HG02642 (cell line): ENCODE data around the gene TAMALIN.
A peak's percentile ranks its signal among the peaks of the same experiment; 100 is the strongest.
"Not testable (repeated sequence)": the region's sequence is repeated elsewhere in the genome, so short reads cannot be mapped to it uniquely, and the experiment has no call there.

Experiments used
- ATAC-seq: cut with Tn5 transposase; IDR thresholded peaks from one replicate; pipeline ENCODE4 v1.9.1; 2021; ENCODE audit warnings: mild to moderate bottlenecking; ENCODE audit not compliant: unreplicated experiment, poor library complexity

The TAMALIN gene

DNA sequence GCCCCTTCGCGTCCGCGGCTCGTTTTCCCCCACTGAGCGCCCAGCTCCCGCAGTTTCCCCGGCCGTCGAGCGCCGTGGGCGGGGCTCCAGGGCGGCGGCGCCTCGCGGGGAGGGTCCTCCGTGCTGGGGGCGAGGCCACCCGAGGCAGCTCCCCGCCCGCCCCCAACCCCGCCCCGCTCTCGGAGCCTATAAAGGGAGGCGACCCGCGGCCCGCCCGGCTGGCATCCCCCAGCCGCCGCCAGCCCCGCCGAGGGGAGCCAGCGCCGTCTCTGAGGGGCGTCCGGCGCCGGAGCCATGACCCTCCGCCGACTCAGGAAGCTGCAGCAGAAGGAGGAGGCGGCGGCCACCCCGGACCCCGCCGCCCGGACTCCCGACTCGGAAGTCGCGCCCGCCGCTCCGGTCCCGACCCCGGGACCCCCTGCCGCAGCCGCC, at the start of gene TAMALIN:
Gene TAMALIN (plus strand): TSS at position 221 of the 432 bp plus-strand sequence. CDS start 74 bp downstream, at position 295.
- no peak for ATAC-seq

- ATAC-seq, result no peak
Observed at GRCh38 chr12:51958542-51958941, 48.2 kb upstream of the TAMALIN start.

DNA sequence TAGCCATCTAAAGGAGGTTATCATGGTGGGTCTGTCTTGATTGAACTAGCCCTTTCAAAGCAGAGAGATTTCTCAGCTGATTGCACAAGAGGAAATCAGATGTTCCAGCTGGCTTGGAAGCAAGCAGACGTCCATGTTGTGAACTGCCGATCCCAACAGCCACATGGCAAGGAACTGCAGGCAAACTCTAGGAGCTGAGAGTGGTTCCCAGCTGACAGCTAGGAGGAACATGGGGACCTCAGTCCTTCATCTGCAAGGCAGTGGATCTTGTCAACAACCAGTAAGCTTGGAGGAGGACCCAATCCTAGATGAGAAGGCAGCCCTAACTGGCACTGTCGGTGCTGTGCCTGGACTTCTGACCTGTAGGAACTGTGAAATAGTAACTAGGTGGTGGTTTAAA, 47.5 kb upstream of the TAMALIN start:
- no peak for ATAC-seq

DNA sequence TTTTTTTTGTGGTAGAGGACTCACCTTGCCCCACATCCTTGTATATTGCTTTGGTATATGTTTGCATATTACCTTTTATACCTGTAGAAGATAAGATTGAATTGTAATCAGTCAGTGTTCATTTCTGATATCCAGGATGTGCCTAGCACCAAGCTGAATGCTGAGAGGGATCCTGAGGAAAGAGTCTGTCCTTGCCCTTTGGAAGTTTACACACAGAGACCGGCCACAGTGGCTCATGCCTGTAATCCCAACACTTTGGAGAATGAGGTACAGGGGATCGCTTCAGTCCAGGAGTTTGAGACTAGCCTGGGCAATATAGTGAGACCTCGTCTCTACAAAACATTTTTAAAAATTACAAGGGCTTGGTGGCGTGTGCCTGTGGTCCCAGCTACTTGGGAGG, 46.8 kb upstream of the TAMALIN start:
- ATAC-seq, result no peak

DNA sequence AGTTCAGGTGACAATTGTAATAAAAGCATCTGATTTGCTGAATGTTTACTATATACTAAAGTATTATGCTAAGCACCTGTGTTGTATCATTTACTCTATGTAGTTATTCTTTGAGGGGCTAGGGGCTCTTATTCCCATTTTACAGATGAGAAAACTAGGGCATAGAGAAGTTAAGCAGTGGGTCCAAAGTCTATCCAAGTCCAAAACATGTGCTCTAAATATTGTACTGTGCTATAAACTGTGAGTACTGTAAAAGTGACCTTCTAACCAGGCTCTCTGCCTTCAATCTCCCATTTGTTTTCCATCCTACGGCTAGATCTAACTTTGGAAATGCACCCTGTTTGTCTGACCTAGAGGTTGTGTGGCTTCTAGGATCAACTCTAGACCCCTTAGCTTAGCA, 46.3 kb upstream of the TAMALIN start:
- no peak for ATAC-seq

DNA sequence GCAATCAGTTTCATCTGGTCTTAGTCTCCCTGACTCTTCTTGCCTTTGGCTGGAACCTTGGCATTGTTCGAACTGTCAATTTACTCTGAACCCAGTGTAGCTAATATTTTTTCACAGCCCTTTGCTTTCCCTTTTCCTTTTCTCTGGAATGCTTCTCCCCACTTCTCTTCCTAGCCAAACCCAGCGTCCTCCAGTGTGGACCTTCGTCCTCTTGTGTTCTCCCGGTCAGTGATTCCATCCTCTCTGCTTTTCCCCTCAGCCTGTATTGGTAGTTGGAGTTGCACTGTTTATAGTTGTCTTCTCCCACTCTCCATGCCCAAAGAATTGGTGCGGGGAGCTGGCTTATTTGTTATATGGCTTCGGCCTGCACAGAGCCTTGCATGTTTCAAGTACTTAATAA, 45.9 kb upstream of the TAMALIN start:
- ATAC-seq, result no peak

DNA sequence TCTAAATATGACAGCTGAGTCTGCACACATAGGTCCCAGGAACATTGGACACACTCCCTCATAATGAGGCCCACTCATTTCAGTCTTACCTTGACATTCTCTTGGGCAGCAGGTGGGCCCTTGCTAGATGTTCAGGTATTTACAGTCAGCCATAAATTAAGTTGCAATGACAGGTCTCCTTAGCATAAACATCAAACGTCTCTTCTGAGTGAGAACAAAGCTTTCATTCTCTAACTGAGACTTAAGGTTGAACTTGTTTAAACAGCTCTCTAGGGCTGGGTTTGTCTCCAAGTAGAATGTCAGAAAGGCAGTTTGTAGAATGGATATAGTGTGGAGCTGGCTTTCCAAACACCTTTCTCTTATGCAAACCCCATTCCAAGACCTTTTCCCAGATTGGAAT, 44.9 kb upstream of the TAMALIN start:
- no peak for ATAC-seq

DNA sequence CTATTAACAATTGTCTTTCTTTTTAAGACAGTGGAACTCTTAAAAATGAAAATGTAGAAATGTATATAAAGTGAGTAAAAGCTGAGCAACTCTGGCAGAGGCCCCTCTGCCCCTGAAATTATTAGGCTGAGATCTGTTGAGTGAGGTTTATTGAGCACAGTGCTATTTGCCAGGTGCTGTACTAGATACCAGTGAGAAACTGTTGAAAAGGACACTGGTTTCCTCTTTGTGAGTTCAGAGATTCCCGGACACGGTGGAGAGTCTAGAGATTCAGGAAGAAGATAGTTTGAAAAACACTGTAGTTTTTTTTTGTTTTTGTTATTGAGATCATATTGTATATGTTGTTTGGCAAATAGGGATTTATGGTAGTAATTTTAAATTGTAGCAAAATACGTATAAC, 44.0 kb upstream of the TAMALIN start:
- ATAC-seq, result no peak

DNA sequence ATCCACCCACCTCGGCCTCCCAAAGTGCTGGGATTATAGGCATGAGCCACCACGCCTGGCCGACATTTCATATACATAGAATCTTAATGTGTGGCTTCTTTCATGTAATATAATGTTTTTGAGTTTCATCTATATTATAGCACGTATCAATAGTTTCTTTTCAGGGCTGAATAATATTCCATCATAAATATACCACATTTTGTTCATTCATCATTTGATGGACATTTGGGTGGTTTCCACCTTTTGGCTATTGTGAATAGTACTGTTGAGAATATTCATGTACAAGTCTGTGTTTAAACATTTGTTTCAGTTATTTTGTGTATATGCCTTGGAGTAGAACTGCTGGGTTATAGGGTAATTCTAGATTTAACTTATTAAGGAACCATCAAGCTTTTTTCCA, 43.3 kb upstream of the TAMALIN start:
- no peak for ATAC-seq

DNA sequence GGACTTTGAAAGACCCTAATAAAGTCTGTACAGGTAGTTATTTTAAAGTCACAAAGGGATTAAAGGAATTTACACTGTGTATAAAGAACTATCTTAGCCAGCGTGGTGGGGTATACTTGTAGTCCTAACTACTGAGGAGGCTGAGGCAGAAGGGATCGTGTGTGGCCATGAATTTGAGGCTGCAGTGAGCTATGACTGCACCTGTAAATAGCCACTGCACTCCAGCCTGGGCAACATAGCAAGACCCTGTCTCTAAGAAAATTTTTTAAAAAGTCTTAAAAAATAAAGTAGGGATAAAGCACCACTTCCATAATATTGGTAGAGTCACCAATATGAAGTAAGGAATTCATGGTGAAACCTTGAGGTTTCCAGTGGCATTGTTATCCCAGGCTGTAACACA, 37.1 kb upstream of the TAMALIN start:
- ATAC-seq, result no peak

- peak; percentile 87 for ATAC-seq
Observed at GRCh38 chr12:51970904-51971646, 35.7 kb upstream of the TAMALIN start.

DNA sequence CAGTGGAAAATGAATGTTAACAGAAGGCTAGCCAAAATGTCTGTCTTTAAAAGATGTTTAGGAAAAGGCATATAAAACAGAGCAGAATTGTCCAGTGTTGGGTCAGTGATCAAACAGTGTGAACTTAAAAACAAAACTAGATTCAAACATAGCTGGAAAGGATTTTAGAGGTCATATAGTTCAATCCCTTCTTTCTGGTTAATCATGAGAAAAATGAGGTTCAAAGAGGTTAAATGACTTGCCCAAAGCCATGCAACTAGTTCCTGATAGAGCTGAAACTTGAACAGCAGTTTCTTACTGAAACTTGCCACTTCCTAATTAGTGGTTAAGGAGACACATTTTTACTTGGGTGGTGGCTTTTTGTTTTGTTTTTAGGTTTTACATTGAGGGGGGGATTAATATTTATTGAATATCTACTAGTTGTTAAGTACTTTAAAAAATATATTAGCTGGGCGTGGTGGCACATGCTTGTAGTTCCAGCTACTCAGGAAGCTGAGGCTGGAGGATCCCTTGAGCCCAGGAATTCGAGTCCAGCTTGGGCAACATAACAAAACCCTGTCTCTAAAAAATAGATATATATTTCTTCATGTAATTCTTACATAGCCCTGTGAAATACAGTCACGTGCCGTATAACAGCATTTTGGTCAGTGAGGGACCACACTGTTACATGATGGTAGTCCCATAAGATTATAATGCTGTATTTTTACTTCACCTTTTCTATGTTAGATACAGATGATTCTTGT, 34.9 kb upstream of the TAMALIN start:
- ATAC-seq, result peak; percentile 33

GRCh38 chr12:51972422-51972812, 34.3 kb upstream of the TAMALIN start:
- no peak for ATAC-seq

DNA sequence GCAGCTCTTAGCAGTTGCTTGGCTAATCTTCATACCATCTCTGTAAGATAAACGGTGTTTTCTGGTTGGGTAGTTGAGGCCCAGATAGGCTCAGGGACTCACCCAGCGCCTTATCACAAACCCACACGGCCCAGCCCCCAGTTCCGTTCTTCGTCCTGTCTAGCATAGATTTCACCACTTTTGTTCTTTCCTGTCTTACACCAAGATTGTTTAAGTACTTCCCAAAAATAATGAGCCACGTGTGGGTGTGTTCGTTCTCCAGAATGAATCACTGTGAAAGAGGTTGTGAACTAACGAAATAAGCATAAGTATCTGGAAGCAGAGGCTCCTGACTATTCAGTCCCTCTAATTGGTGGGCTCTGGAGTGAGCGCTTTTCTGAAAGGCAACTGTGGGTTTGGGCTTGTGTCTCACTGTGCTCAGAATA, 33.9 kb upstream of the TAMALIN start:
- ATAC-seq, result no peak

DNA sequence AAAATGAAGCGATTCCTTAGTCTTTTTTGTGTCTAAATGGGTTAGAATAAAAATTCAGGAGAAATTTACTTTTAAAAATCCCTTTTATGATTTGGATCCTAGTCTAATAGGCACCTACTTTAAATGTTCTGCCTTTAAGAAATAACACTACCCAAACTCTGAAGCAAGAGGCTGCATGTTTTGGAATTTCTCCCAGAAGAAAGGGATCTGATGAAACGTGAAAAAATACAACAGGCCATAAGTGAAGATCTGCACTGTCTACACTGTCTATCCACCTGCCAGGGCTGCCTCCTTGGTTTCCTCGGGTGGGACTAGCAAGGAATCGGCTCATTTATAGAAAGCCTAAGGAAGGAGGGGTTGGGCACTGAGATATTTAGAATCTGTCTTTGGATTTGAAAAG, 33.2 kb upstream of the TAMALIN start:
- no peak for ATAC-seq

DNA sequence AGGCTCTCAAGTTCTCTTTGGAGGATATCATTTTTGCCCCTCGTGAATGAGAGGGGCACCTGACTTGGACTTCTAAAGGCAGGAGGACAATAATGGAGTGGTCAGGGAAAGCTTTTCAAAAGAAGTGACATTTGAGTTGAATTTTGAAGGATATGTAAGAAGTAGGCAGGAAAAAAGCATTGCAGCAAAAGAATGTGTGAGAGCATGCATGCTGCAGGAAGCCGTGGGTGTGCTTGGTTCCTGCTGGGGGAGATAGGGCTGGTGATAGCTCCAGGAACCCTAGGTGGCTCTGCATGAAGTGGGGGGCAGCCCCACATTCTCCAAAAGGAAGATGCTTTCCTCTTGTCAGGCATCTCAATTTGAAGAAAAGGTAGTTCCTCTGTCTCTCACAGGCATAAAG, 32.1 kb upstream of the TAMALIN start:
- ATAC-seq, result no peak

DNA sequence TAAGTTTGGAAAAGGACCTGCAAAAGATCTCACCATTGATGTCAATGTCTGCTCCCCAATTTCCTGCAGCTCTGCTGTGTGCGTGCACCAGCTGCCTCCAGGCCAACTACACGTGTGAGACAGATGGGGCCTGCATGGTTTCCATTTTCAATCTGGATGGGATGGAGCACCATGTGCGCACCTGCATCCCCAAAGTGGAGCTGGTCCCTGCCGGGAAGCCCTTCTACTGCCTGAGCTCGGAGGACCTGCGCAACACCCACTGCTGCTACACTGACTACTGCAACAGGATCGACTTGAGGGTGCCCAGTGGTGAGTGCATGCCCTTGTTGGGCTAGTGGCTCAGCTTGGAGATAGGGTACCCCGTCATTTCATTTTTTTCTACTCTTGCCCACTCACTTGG, 31.6 kb upstream of the TAMALIN start:
- ATAC-seq, result no peak

GRCh38 chr12:51976376-51977160, 30.2 kb upstream of the TAMALIN start:
- ATAC-seq, result no peak

DNA sequence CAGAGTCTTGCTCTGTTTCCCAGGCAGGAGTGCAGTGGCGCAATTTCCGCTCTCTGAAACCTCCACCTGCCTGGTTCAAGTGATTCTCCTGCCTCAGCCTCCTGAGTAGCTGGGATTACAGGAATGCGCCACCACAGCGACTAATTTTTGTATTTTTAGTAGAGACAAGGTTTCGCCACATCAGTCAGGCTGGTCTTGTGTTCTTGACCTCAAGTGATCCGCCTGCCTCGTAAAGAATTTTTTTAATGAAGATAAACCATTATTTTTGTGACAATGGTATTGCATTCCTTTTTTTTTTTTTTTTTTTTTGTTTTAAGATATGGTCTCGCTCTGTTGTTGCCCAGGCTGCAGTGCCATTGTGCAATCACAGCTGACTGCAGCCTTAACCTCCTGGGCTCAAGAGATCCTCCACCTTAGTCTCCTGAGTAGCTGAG, 29.4 kb upstream of the TAMALIN start:
- ATAC-seq, result no peak

DNA sequence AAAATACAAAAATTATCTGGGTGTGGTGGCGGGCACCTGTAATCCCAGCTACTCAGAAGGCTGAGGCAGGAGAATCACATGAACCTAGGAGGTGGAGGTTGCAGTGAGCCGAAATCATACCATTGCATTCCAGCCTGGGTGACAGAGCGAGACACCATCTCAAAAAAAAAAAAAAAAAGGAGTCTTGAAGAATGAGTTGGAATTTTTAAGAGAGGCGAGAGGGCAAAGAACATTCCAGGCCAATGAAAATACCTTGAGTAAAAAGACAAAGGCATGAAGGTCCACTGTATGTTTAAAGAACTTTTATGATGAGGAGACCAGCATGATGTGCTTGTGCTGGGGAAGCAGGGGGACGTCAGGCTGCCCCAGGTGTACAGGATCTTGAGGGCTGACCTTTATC, 27.4 kb upstream of the TAMALIN start:
- ATAC-seq, result not testable (repeated sequence)
